Ishikawa (cell line): ENCODE measurements around the gene ANKRD11.

Experiments used
- CEBPB ChIP-seq: IDR thresholded peaks from 2 replicates; pipeline ENCODE4 v1.6.1; 2012
- CREB1 ChIP-seq: IDR thresholded peaks from 2 replicates; pipeline ENCODE4 v1.6.1; 2012; ENCODE audit warnings: low read depth
- EGR1 ChIP-seq: IDR thresholded peaks from 2 replicates; pipeline ENCODE4 v1.6.1; 2012
- EP300 ChIP-seq: IDR thresholded peaks from 2 replicates; pipeline ENCODE4 v1.6.1; 2012; ENCODE audit warnings: borderline replicate concordance
- FOXM1 ChIP-seq: IDR thresholded peaks from 2 replicates; pipeline ENCODE4 v1.6.1; 2012; ENCODE audit warnings: low read depth, borderline replicate concordance
- NFIC ChIP-seq: IDR thresholded peaks from 2 replicates; pipeline ENCODE4 v1.6.1; 2012
- RAD21 ChIP-seq: IDR thresholded peaks from 2 replicates; pipeline ENCODE4 v1.6.1; 2012; ENCODE audit warnings: low read depth
- TAF1 ChIP-seq: IDR thresholded peaks from 2 replicates; pipeline ENCODE4 v1.6.1; 2012; ENCODE audit warnings: low read depth, mild to moderate bottlenecking
- TCF12 ChIP-seq: IDR thresholded peaks from 2 replicates; pipeline ENCODE4 v1.6.1; 2012; ENCODE audit warnings: low read depth
- TEAD4 ChIP-seq: IDR thresholded peaks from 2 replicates; pipeline ENCODE4 v1.6.1; 2012
- YY1 ChIP-seq: IDR thresholded peaks from 2 replicates; pipeline ENCODE4 v1.6.1; 2012; ENCODE audit warnings: low read depth
- ZBTB7A ChIP-seq: IDR thresholded peaks from 2 replicates; pipeline ENCODE4 v1.6.1; 2012; ENCODE audit warnings: low read depth
- TF ChIP-seq, protein P1 (sequence below): IDR thresholded peaks from 2 replicates; pipeline ENCODE4 v1.6.1; 2012
- TF ChIP-seq, protein P2 (sequence below): IDR thresholded peaks from 2 replicates; pipeline ENCODE4 v1.6.1; 2012
- TF ChIP-seq, protein P3 (sequence below): IDR thresholded peaks from 2 replicates; pipeline ENCODE4 v1.6.1; 2012; ENCODE audit warnings: low read depth, mild to moderate bottlenecking

Gene ANKRD11

DNA sequence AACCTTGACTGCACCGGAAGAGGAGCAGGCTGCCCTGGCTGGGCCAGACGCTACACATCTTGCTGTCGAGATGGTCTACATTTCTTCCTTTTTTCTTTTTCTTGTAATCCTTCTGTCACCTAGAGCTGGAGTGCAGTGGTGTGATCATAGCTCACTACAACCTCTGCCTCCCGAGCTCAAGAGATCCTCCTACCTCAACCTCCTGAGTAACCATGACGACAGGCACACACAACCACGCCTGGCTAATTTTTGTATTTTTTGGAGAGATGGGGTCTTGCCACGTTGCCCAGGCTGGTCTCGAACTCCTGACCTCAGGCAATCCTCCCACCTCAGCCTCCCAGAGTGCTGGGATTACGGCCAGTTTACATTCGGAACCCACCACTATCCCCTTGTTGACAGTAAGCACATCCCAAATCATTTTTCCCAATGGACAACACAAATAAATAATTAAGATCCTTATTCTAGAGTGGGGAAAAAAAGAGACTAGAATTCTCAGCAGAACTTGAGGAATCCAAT is 79.0 kb downstream of the ANKRD11 start:
- TF ChIP-seq, protein P1, sequence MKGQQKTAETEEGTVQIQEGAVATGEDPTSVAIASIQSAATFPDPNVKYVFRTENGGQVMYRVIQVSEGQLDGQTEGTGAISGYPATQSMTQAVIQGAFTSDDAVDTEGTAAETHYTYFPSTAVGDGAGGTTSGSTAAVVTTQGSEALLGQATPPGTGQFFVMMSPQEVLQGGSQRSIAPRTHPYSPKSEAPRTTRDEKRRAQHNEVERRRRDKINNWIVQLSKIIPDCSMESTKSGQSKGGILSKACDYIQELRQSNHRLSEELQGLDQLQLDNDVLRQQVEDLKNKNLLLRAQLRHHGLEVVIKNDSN: no peak
- TF ChIP-seq EP300: no peak
- no peak for TF ChIP-seq TAF1
- TF ChIP-seq, protein P2, sequence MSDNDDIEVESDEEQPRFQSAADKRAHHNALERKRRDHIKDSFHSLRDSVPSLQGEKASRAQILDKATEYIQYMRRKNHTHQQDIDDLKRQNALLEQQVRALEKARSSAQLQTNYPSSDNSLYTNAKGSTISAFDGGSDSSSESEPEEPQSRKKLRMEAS: no peak
- no peak for TF ChIP-seq TCF12
- no peak for TF ChIP-seq YY1
- no peak for TF ChIP-seq CREB1
- no peak for TF ChIP-seq CEBPB
- no peak for TF ChIP-seq FOXM1
- TF ChIP-seq NFIC: no peak
- TF ChIP-seq ZBTB7A: no peak
- no peak for TF ChIP-seq RAD21
- TF ChIP-seq, protein P3, sequence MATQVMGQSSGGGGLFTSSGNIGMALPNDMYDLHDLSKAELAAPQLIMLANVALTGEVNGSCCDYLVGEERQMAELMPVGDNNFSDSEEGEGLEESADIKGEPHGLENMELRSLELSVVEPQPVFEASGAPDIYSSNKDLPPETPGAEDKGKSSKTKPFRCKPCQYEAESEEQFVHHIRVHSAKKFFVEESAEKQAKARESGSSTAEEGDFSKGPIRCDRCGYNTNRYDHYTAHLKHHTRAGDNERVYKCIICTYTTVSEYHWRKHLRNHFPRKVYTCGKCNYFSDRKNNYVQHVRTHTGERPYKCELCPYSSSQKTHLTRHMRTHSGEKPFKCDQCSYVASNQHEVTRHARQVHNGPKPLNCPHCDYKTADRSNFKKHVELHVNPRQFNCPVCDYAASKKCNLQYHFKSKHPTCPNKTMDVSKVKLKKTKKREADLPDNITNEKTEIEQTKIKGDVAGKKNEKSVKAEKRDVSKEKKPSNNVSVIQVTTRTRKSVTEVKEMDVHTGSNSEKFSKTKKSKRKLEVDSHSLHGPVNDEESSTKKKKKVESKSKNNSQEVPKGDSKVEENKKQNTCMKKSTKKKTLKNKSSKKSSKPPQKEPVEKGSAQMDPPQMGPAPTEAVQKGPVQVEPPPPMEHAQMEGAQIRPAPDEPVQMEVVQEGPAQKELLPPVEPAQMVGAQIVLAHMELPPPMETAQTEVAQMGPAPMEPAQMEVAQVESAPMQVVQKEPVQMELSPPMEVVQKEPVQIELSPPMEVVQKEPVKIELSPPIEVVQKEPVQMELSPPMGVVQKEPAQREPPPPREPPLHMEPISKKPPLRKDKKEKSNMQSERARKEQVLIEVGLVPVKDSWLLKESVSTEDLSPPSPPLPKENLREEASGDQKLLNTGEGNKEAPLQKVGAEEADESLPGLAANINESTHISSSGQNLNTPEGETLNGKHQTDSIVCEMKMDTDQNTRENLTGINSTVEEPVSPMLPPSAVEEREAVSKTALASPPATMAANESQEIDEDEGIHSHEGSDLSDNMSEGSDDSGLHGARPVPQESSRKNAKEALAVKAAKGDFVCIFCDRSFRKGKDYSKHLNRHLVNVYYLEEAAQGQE: no peak

DNA sequence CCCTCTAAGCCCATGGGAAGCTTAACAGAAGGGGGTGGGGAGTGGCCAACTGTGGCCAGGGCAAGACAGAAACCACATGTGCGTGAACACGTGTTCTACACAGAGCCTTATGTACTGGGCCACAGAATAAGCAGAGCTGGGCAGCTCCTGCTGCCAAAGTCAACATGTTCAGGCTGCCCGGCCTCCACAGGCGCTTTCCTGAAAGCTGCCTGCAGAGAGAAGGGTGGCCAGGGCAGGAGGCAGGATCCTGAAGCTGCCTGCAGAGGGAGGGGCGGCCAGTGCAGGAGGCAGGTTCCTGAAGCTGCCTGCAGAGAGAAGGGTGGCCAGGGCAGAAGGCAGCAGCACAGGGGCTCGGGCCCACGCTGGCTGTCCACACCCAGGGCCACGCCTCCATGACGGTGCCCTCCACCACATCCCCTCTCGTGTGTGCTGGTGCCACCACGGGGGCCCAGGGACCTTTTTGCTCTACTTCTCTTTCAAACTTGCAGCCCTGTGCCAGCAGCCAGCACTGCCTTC is 79.5 kb downstream of the ANKRD11 start:
- TF ChIP-seq RAD21 (no peak), ZBTB7A (no peak), CEBPB (no peak)

DNA sequence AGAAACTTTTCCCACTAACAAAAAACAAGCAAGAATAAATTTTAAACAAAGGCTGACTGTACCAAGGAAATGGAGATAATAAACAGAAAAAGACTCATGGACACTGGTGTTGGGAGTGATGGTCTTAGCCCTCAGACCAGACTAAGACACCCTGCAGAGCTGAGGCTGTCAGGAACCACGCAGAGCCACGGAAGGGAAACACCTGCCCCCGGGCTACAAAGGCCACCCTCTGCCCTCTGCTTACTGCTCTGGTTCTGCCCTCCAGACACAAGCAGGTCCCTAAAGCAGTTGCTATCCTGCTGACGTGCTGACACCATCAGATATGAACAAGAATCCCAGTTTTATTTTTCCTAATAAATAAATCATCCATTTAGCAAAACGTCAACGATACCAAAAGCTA is 80.0 kb downstream of the ANKRD11 start:
- TF ChIP-seq CREB1: no peak
- TF ChIP-seq, protein P2: no peak
- TF ChIP-seq EP300: no peak

DNA sequence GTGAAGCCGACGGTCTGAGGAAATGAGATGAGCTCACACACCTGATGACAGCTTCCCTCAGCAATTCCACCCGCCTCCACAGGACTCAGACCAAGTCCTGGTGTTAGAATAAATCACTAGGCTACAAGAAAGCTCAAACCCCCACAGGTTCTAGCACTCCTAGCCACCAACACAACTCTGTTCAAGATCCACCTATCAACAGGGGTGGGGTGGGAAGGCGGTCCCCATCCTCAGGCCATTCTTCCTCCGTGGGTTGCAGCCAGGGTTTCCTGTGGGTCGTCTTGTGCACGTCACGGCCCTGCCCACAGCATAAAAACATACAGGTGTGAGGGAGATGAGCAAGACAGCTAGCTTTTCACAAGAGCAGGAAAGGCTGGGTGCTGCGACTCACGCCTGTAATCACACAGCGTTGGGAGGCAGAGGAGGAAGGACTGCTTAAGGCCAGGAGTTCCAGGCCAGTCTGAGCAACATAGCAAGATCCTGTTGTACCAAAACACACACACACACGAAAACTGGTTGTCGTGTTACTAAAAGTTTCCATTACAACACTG is 81.1 kb downstream of the ANKRD11 start:
- no peak for TF ChIP-seq NFIC
- TF ChIP-seq, protein P2: no peak
- TF ChIP-seq, protein P3: no peak

DNA sequence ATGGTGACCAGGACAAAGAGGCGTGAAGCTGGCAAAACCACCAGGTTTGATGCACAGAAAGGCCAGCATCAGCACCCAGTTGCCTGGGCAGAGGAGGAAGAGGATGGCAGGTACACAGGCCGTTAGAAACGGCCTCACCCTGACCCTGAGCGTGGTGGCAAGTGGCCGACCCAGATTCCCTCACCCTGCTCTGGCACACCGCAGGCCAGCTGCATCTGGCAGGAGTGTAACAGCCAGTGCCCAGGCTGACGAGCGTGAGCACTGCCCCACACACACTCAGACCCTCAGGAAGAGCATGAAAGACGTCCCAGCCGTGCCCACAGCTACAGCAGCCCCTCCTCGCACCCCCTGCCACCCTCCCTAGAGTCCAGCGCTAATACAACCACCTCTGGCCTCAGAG is 82.0 kb downstream of the ANKRD11 start:
- TF ChIP-seq, protein P2: no peak
- TF ChIP-seq CREB1 (no peak), ZBTB7A (no peak), NFIC (no peak), CEBPB (no peak), EP300 (no peak), TCF12 (no peak), FOXM1 (no peak), RAD21 (no peak), EGR1 (no peak), TEAD4 (no peak), TAF1 (no peak), YY1 (no peak)
- TF ChIP-seq, protein P3: no peak
- TF ChIP-seq, protein P1: no peak
